K562 (cell line): ENCODE results near the gene BCL2L15. TPM values are rescaled to one million over a fixed set of nuclear protein-coding genes. Genes with fewer than 3 reads are reported as not detected.

Source experiments
- CBX2 ChIP-seq: fragments of 200-600 bp; sonication (generic); IDR thresholded peaks from one replicate; pipeline ENCODE4 v1.6.1; 2012; ENCODE audit warnings: mild to moderate bottlenecking, low read length, inconsistent platforms; ENCODE audit not compliant: insufficient read depth, poor library complexity, severe bottlenecking
- CXXC5 ChIP-seq: fragments of 250-450 bp; sonication (Bioruptor Pico); IDR thresholded peaks from 2 replicates; pipeline ENCODE4 v1.8.0; 2022; ENCODE audit warnings: inconsistent platforms, mild to moderate bottlenecking, moderate library complexity
- DDX20 ChIP-seq: fragments of 450-650 bp; IDR thresholded peaks from 2 replicates; pipeline ENCODE4 v1.6.1; 2016; ENCODE audit warnings: missing genetic modification characterization, low read depth, mild to moderate bottlenecking, missing compliant biosample characterization, moderate library complexity
- ETS2 ChIP-seq: IDR thresholded peaks from 2 replicates; pipeline ENCODE4 v1.6.1; 2016; ENCODE audit warnings: borderline replicate concordance, missing genetic modification characterization, mild to moderate bottlenecking, moderate library complexity, missing compliant biosample characterization; ENCODE audit not compliant: poor library complexity, severe bottlenecking
- GABPB1 ChIP-seq: sonication (generic); formaldehyde crosslinking; IDR thresholded peaks from 2 replicates; pipeline ENCODE4 v1.8.0; 2022; ENCODE audit warnings: mild to moderate bottlenecking, missing genetic modification reagents
- HMG20B ChIP-seq: fragments of 250-450 bp; sonication (Bioruptor Pico); IDR thresholded peaks from 2 replicates; pipeline ENCODE4 v1.5.0; 2021; ENCODE audit warnings: mild to moderate bottlenecking
- HMGXB4 ChIP-seq: sonication (generic); formaldehyde crosslinking; IDR thresholded peaks from 2 replicates; pipeline ENCODE4 v1.8.1; 2023; ENCODE audit warnings: mild to moderate bottlenecking, missing genetic modification reagents
- MEF2D ChIP-seq: conservative IDR thresholded peaks from 2 replicates; pipeline ENCODE4 v1.6.1; 2016; ENCODE audit warnings: low read depth, missing genetic modification characterization, missing compliant biosample characterization
- POLR2B ChIP-seq: fragments of 450-650 bp; IDR thresholded peaks from 2 replicates; pipeline ENCODE4 v1.6.1; 2018; ENCODE audit warnings: low read depth; ENCODE audit not compliant: partially characterized antibody
- RAD51 ChIP-seq: fragments of 450-650 bp; IDR thresholded peaks from 2 replicates; pipeline ENCODE4 v1.7.1; 2016; ENCODE audit warnings: low read depth, mild to moderate bottlenecking, borderline replicate concordance
- STAG1 ChIP-seq: sonication (generic); formaldehyde crosslinking; IDR thresholded peaks from 2 replicates; pipeline ENCODE4 v1.5.0; 2020; ENCODE audit warnings: missing genetic modification reagents, borderline replicate concordance
- TSHZ1 ChIP-seq: fragments of 250-450 bp; sonication (Bioruptor Pico); IDR thresholded peaks from 2 replicates; pipeline ENCODE4 v1.4.0; 2020; ENCODE audit warnings: mild to moderate bottlenecking, moderate library complexity
- U2AF2 ChIP-seq: fragments of 200-400 bp; formaldehyde crosslinking; optimal IDR thresholded peaks from 2 replicates; pipeline ENCODE3; 2017; ENCODE audit warnings: low read depth, mild to moderate bottlenecking, low read length
- XRCC5 ChIP-seq: fragments of 200-400 bp; formaldehyde crosslinking; IDR thresholded peaks from 2 replicates; pipeline ENCODE4 v1.6.1; 2017; ENCODE audit warnings: low read depth, mild to moderate bottlenecking, low read length
- ZNF644 ChIP-seq: fragments of 200-800 bp; sonication (Bioruptor generic); IDR thresholded peaks from 2 replicates; pipeline ENCODE4 v1.6.1; 2016; ENCODE audit warnings: low read depth, missing genetic modification characterization, missing compliant biosample characterization
- polyA plus RNA-seq, 8 experiments: library from polyadenylated mRNA; depleted of rRNA in 4 of 8; stranded (reverse) in 5 of 8; unstranded in 3 of 8; fragments of >200 nt; fragmentation: Nextera tagmentation in 2 of 8; fragmentation: Illumina TruSeq in 1 of 8; extraction: Ambion mirVana in 2 of 8; extraction: Trizol in 1 of 8; gene quantifications; 2 replicates each; pipeline versions ENCODE4 v1.2.1 to v1.2.3, GENCODE V29; 2011 to 2014; ENCODE audit warnings: inconsistent platforms in 1 of 8, missing spikeins in 1 of 8
- total RNA-seq, 7 experiments: library from RNA; depleted of rRNA in 6 of 7; stranded (reverse); fragments of >200 nt in 6 of 7; fragmentation: Illumina TruSeq in 2 of 7; extraction: Trizol in 2 of 7; gene quantifications; 2 replicates each; pipeline versions ENCODE4 v1.2.1 to v1.2.3, GENCODE V29; 2011 to 2021; ENCODE audit warnings: low replicate concordance in 1 of 7
- TF ChIP-seq, protein P1 (sequence below), 3 experiments: fragments of 200-800 bp in 1 of 3; fragments of 250-450 bp in 1 of 3; fragments of 450-650 bp in 1 of 3; sonication (Bioruptor Pico) in 1 of 3; sonication (Bioruptor generic) in 1 of 3; formaldehyde crosslinking in 1 of 3; IDR thresholded peaks; 2 replicates each; pipeline versions ENCODE4 v1.6.1 to v1.8.0; 2016 to 2022; ENCODE audit warnings: mild to moderate bottlenecking in 2 of 3, missing genetic modification characterization in 2 of 3, missing compliant biosample characterization in 1 of 3, moderate library complexity in 1 of 3

The BCL2L15 gene
- total and polyA plus RNA-seq, 9 of the 15 experiments (the other 6 are each of a cell fraction or from before 2014, with no cell fraction given) = 0.06 to 0.42 (median 0.28) TPM; not detected in 1

DNA sequence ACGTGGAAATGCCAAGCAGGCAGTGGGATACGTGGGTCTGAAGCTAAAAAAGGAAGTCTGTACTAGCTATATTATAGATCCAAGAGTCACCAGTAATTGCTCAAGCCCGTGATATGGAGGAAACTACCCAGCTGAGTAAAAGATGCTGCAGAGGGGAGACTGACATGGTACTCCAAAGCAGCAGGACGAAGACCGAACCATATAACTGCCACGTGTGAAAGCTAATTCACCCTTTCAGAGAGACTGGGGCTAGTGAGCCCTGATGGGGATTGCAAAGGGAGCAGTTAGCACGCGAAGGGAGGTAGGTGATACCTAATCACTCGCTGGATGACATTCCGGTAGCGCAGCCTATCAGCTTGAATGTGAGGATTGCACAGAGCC is 16.9 kb upstream of the BCL2L15 start (continued):
- TF ChIP-seq XRCC5 = no peak
- no peak for TF ChIP-seq HMG20B (CRISPR knock-in tag)
- no peak for TF ChIP-seq CXXC5 (CRISPR knock-in tag)
- no peak for TF ChIP-seq DDX20
- TF ChIP-seq, protein P1, sequence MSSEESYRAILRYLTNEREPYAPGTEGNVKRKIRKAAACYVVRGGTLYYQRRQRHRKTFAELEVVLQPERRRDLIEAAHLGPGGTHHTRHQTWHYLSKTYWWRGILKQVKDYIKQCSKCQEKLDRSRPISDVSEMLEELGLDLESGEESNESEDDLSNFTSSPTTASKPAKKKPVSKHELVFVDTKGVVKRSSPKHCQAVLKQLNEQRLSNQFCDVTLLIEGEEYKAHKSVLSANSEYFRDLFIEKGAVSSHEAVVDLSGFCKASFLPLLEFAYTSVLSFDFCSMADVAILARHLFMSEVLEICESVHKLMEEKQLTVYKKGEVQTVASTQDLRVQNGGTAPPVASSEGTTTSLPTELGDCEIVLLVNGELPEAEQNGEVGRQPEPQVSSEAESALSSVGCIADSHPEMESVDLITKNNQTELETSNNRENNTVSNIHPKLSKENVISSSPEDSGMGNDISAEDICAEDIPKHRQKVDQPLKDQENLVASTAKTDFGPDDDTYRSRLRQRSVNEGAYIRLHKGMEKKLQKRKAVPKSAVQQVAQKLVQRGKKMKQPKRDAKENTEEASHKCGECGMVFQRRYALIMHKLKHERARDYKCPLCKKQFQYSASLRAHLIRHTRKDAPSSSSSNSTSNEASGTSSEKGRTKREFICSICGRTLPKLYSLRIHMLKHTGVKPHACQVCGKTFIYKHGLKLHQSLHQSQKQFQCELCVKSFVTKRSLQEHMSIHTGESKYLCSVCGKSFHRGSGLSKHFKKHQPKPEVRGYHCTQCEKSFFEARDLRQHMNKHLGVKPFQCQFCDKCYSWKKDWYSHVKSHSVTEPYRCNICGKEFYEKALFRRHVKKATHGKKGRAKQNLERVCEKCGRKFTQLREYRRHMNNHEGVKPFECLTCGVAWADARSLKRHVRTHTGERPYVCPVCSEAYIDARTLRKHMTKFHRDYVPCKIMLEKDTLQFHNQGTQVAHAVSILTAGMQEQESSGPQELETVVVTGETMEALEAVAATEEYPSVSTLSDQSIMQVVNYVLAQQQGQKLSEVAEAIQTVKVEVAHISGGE (CRISPR knock-in tag; IDR thresholded peaks at IDR 0.05) = peak in 1 of 3 experiments; percentile 71; a peak in 1 of 6 replicates
- no peak for TF ChIP-seq ETS2
- TF ChIP-seq MEF2D = no peak
- no peak for TF ChIP-seq RAD51
- TF ChIP-seq ZNF644 (tag) = no peak
- TF ChIP-seq GABPB1 (CRISPR knock-in tag) = no peak
- TF ChIP-seq TSHZ1 (CRISPR knock-in tag) = no peak
- TF ChIP-seq CBX2 = no peak
- no peak; the same call in 1 of the 2 replicates for TF ChIP-seq HMGXB4 (CRISPR knock-in tag)
- no peak for TF ChIP-seq STAG1
- TF ChIP-seq POLR2B = no peak
- TF ChIP-seq U2AF2 = no peak
